MM.1S (cell line): ENCODE measurements around the gene SYVN1.

ENCODE experiments used
- DNase-seq: peaks from one replicate; pipeline ENCODE4 v3.0.0-alpha.2; 2015
- H2AFZ ChIP-seq: fragments of 300-600 bp; sonication (generic); 2 replicates; pipeline ENCODE4 v1.6.0; 2016; ENCODE audit warnings: antibody characterized with exemption, low read length
- H3F3A ChIP-seq: fragments of 300-600 bp; sonication (generic); 2 replicates; pipeline ENCODE4 v1.6.1; 2016; ENCODE audit warnings: mild to moderate bottlenecking, antibody characterized with exemption, low read length, moderate library complexity, mixed read lengths; ENCODE audit not compliant: insufficient read depth
- H3K27ac ChIP-seq: fragments of 300-600 bp; sonication (generic); 2 replicates; pipeline ENCODE4 v1.5.1; 2016; ENCODE audit warnings: mild to moderate bottlenecking, low read length
- H3K27me3 ChIP-seq: fragments of 300-600 bp; sonication (generic); replicated peaks from 2 replicates; pipeline ENCODE4 v1.6.0; 2016; ENCODE audit warnings: low read length; ENCODE audit not compliant: insufficient read depth
- H3K36me3 ChIP-seq: fragments of 300-600 bp; sonication (generic); replicated peaks from 2 replicates; pipeline ENCODE4 v1.6.1; 2016; ENCODE audit warnings: mild to moderate bottlenecking, low read length, mixed read lengths; ENCODE audit not compliant: insufficient read depth
- H3K4me1 ChIP-seq: fragments of 300-600 bp; sonication (generic); 2 replicates; pipeline ENCODE4 v1.6.1; 2016; ENCODE audit warnings: low read length, mixed read lengths
- H3K4me2 ChIP-seq: fragments of 300-600 bp; sonication (generic); 2 replicates; pipeline ENCODE4 v1.6.0; 2016; ENCODE audit warnings: low read depth, low read length
- H3K4me3 ChIP-seq: fragments of 300-600 bp; sonication (generic); 2 replicates; pipeline ENCODE4 v1.5.1; 2016; ENCODE audit warnings: low read length, mixed read lengths
- H3K79me2 ChIP-seq: fragments of 300-600 bp; sonication (generic); 2 replicates; pipeline ENCODE4 v1.6.1; 2016; ENCODE audit warnings: mixed run types, low read length, mixed read lengths
- H3K9ac ChIP-seq: fragments of 300-600 bp; sonication (generic); 2 replicates; pipeline ENCODE4 v1.6.1; 2016; ENCODE audit warnings: low read length, mixed read lengths
- H3K9me2 ChIP-seq: fragments of 300-600 bp; sonication (generic); replicated peaks from 2 replicates; pipeline ENCODE4 v1.6.1; 2016; ENCODE audit warnings: mild to moderate bottlenecking, low read length, mixed read lengths; ENCODE audit not compliant: insufficient read depth
- H3K9me3 ChIP-seq: fragments of 300-600 bp; sonication (generic); replicated peaks from 2 replicates; pipeline ENCODE4 v1.6.1; 2016; ENCODE audit warnings: mild to moderate bottlenecking, low read length, mixed read lengths; ENCODE audit not compliant: insufficient read depth
- H4K20me1 ChIP-seq: fragments of 300-600 bp; sonication (generic); 2 replicates; pipeline ENCODE4 v1.6.1; 2016; ENCODE audit warnings: mild to moderate bottlenecking, low read length, moderate library complexity, mixed read lengths; ENCODE audit not compliant: insufficient read depth
- CTCF ChIP-seq: fragments of 300-600 bp; sonication (generic); IDR thresholded peaks from 2 replicates; pipeline ENCODE4 v1.5.1; 2016; ENCODE audit warnings: antibody characterized with exemption, low read length, mixed read lengths
- EZH2 ChIP-seq: fragments of 300-600 bp; sonication (generic); optimal IDR thresholded peaks from 2 replicates; pipeline ENCODE3; 2017; ENCODE audit warnings: low read depth, mild to moderate bottlenecking, antibody characterized with exemption, low read length, mixed read lengths
- EZH2phosphoT487 ChIP-seq: fragments of 300-600 bp; sonication (generic); IDR thresholded peaks from 2 replicates; pipeline ENCODE4 v1.6.1; 2018; ENCODE audit warnings: antibody characterized with exemption, low read length

SYVN1 gene

GRCh38 chr11:65121865-65122696 lies 12.2 kb downstream of the SYVN1 start, which contains the start of the genes FAU and MRPL49:
Gene FAU (minus strand): TSS chr11:65122134. CDS start chr11:65121813, 321 bp downstream.
Gene MRPL49 (plus strand): TSS chr11:65122321. CDS start chr11:65122347, 26 bp downstream.
- H3K27ac ChIP-seq, result peak within 1 kb of the TSS; percentile 90

DNA sequence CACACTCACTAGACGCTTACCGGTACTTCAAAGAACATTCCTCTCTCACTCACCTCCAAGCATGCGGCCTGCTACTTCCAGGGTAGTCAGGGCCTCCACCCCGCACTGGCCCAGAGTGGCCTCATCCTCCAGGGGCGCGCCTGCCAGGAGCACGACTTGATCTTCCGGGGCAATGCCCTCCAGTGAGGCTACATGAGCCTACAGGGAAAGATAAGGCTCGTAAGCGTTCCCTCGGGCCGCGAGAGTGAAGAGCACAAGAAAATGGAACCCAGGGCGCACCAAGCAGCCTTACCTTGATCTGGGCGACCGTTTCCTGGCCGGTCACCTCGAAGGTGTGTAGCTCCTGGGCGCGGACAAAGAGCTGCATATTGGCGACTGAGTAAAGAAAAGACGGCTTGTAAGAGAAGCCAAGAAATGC lies 12.9 kb downstream of the SYVN1 start:
- peak overlapping the region; percentile 3; the same call in 1 of the 2 replicates for H2AFZ ChIP-seq
- peak overlapping the region; percentile 90; the same call in 1 of the 2 replicates for H3K27ac ChIP-seq
- peak; percentile 30 for DNase-seq
- H3K36me3 ChIP-seq, result peaks cover 8% of the 10 kb centered on the region
- no peaks in the 10 kb centered on the region for H3K9me2 ChIP-seq
- H4K20me1 ChIP-seq, result no peaks in the 10 kb centered on the region
- peak overlapping the region; percentile 91 for H3K4me2 ChIP-seq
- peaks cover 54% of the 10 kb centered on the region for H3F3A ChIP-seq
- H3K9ac ChIP-seq, result peak overlapping the region; percentile 98
- peak overlapping the region; percentile 100 for H3K4me3 ChIP-seq
- H3K9me3 ChIP-seq, result no peaks in the 10 kb centered on the region
- no peaks in the 10 kb centered on the region for H3K27me3 ChIP-seq
- peaks cover 68% of the 10 kb centered on the region for H3K79me2 ChIP-seq
- TF ChIP-seq CTCF (no peak), EZH2phosphoT487 (no peak), EZH2 (no peak)
- peaks cover 23% of the 10 kb centered on the region for H3K4me1 ChIP-seq

More at GRCh38 chr11:65121865-65122696, 12.2 kb downstream of the SYVN1 start, which contains the start of the genes FAU and MRPL49:
- peak; percentile 99 for DNase-seq
- peaks cover 21% of the 10 kb centered on the region for H3K4me1 ChIP-seq
- no peaks in the 10 kb centered on the region for H3K27me3 ChIP-seq
- H3K4me2 ChIP-seq, result peak within 1 kb of the TSS; percentile 91
- H2AFZ ChIP-seq, result peak within 1 kb of the TSS; percentile 80
- TF ChIP-seq EZH2, result no peak
- no peak for TF ChIP-seq EZH2phosphoT487
- no peak for TF ChIP-seq CTCF
- peaks cover 11% of the 10 kb centered on the region for H3K36me3 ChIP-seq
- H3K4me3 ChIP-seq, result peak within 1 kb of the TSS; percentile 100
- peak within 1 kb of the TSS; percentile 98 for H3K9ac ChIP-seq
- H3K9me3 ChIP-seq, result no peaks in the 10 kb centered on the region
- no peaks in the 10 kb centered on the region for H4K20me1 ChIP-seq
- no peaks in the 10 kb centered on the region for H3K9me2 ChIP-seq
- H3K79me2 ChIP-seq, result peaks cover 62% of the 10 kb centered on the region
- peaks cover 53% of the 10 kb centered on the region for H3F3A ChIP-seq

- Histone ChIP-seq H3K36me3 (peaks cover 8% of the 10 kb centered on the region), H3K27ac (peak overlapping the region; percentile 90; the same call in 1 of the 2 replicates), H3K27me3 (no peaks in the 10 kb centered on the region), H2AFZ (no peak overlapping the region), H3K9me3 (no peaks in the 10 kb centered on the region), H3K4me1 (peaks cover 29% of the 10 kb centered on the region), H3K9me2 (no peaks in the 10 kb centered on the region), H3K4me2 (peak overlapping the region; percentile 91), H3F3A (peaks cover 52% of the 10 kb centered on the region), H3K9ac (peak overlapping the region; percentile 98), H4K20me1 (no peaks in the 10 kb centered on the region), H3K4me3 (peak overlapping the region; percentile 100), H3K79me2 (peaks cover 72% of the 10 kb centered on the region)
- TF ChIP-seq EZH2 (no peak), EZH2phosphoT487 (no peak), CTCF (no peak)
- no peak for DNase-seq
Measured at GRCh38 chr11:65120831-65121230, 13.5 kb downstream of the SYVN1 start.
